AG04449 (cell line): ENCODE data around the gene TMEM178B.

Source experiments
- CTCF ChIA-PET: fragments of 350-600 bp; formaldehyde crosslinking; extraction: SDS; loops from one replicate; lab custom pipeline; 2021; ENCODE audit warnings: antibody characterized with exemption; lab: Yijun Ruan, JAX
- POLR2A ChIA-PET: fragments of 400-600, 350-600 bp; formaldehyde crosslinking; extraction: SDS; loops from one replicate; lab custom pipeline; 2020; ENCODE audit warnings: antibody characterized with exemption, inconsistent platforms; lab: Yijun Ruan, JAX
- DNase-seq: peaks from one replicate; pipeline ENCODE4 v3.0.0-alpha.2; 2010; ENCODE audit warnings: low read depth, low spot score
- H3K4me3 ChIP-seq: 2 replicates; pipeline ENCODE4 v1.5.1; 2011; ENCODE audit warnings: low read depth, mild to moderate bottlenecking, control low read depth, low read length
- CTCF ChIP-seq: IDR thresholded peaks from one replicate; pipeline ENCODE4 v1.5.1; 2011; ENCODE audit warnings: mild to moderate bottlenecking, moderate library complexity, low read length, control low read depth, inconsistent platforms; ENCODE audit not compliant: insufficient read depth; ENCODE audit errors: missing control alignments

TMEM178B gene

GRCh38 chr7:141313896-141314295 lies 240.0 kb downstream of the TMEM178B start:
- ChIA-PET CTCF (no interaction called here), POLR2A (no interaction called here)
- DNase-seq, result no peak
- no peak for TF ChIP-seq CTCF
- H3K4me3 ChIP-seq, result no peak overlapping the region

- CTCF ChIA-PET, result no interaction called here
- no peak for TF ChIP-seq CTCF
- DNase-seq, result no peak
- POLR2A ChIA-PET, result no interaction called here
- H3K4me3 ChIP-seq, result no peak overlapping the region
Observed at GRCh38 chr7:141317033-141317585, 243.2 kb downstream of the TMEM178B start.

- TF ChIP-seq CTCF, result no peak
- POLR2A ChIA-PET, result no interaction called here
- DNase-seq, result no peak
- CTCF ChIA-PET, result no interaction called here
- no peak overlapping the region for H3K4me3 ChIP-seq
Observed at GRCh38 chr7:141320287-141320686, 246.4 kb downstream of the TMEM178B start.

GRCh38 chr7:141322383-141322782 lies 248.5 kb downstream of the TMEM178B start:
- POLR2A ChIA-PET, result no interaction called here
- DNase-seq, result no peak
- CTCF ChIA-PET, result no interaction called here
- H3K4me3 ChIP-seq, result no peak overlapping the region
- TF ChIP-seq CTCF, result no peak

GRCh38 chr7:141323826-141324225 lies 250.0 kb downstream of the TMEM178B start:
- POLR2A ChIA-PET, result no interaction called here
- no peak for DNase-seq
- CTCF ChIA-PET, result no interaction called here
- H3K4me3 ChIP-seq, result no peak overlapping the region
- no peak for TF ChIP-seq CTCF

- no peak overlapping the region for H3K4me3 ChIP-seq
- no peak for DNase-seq
- POLR2A ChIA-PET, result no interaction called here
- no peak for TF ChIP-seq CTCF
- CTCF ChIA-PET, result no interaction called here
Observed at GRCh38 chr7:141324870-141325269, 251.0 kb downstream of the TMEM178B start.
